GM12878 (cell line): ENCODE data around the gene CD200R1. TPM values are rescaled to one million over a fixed set of nuclear protein-coding genes. Genes with fewer than 3 reads are reported as not detected.

Source experiments
- BMI1 ChIP-seq: fragments of 450-650 bp; IDR thresholded peaks from 2 replicates; pipeline ENCODE4 v1.6.1; 2016; ENCODE audit warnings: mild to moderate bottlenecking, moderate library complexity, borderline replicate concordance
- CEBPB ChIP-seq, 2 experiments: fragments of 150-350 bp in 1 of 2; IDR thresholded peaks; 2 replicates each; pipeline ENCODE4 v1.6.1; 2012 to 2014; ENCODE audit warnings: low read depth in 2 of 2, low read length in 2 of 2, borderline replicate concordance in 1 of 2, inconsistent platforms in 1 of 2
- E2F8 ChIP-seq: fragments of 450-650 bp; IDR thresholded peaks from 2 replicates; pipeline ENCODE4 v1.6.1; 2018; ENCODE audit warnings: mild to moderate bottlenecking, low read depth, moderate library complexity; ENCODE audit not compliant: partially characterized antibody
- E4F1 ChIP-seq: fragments of 450-650 bp; IDR thresholded peaks from 2 replicates; pipeline ENCODE4 v1.6.1; 2018; ENCODE audit warnings: borderline replicate concordance, mild to moderate bottlenecking; ENCODE audit not compliant: partially characterized antibody
- EGR1 ChIP-seq, 2 experiments: IDR thresholded peaks; 1 replicate in 1 of 2; 2 replicates in 1 of 2; pipeline ENCODE4 v1.6.1; 2011 to 2012; ENCODE audit warnings: low read depth in 2 of 2, low read length in 2 of 2, borderline replicate concordance in 1 of 2, mild to moderate bottlenecking in 1 of 2, moderate library complexity in 1 of 2
- FOXK2 ChIP-seq: fragments of 450-650 bp; IDR thresholded peaks from 2 replicates; pipeline ENCODE4 v1.6.1; 2017; ENCODE audit warnings: mild to moderate bottlenecking, moderate library complexity
- IRF4 ChIP-seq: IDR thresholded peaks from 2 replicates; pipeline ENCODE4 v1.6.1; 2011; ENCODE audit warnings: low read depth, low read length
- LARP7 ChIP-seq: fragments of 450-650 bp; IDR thresholded peaks from 2 replicates; pipeline ENCODE4 v1.6.1; 2017; ENCODE audit warnings: mild to moderate bottlenecking
- MEF2A ChIP-seq: IDR thresholded peaks from 2 replicates; pipeline ENCODE4 v1.6.1; 2011; ENCODE audit warnings: low read depth, mild to moderate bottlenecking, low read length, moderate library complexity; ENCODE audit not compliant: insufficient read depth
- NBN ChIP-seq: fragments of 450-650 bp; IDR thresholded peaks from 2 replicates; pipeline ENCODE4 v1.6.1; 2016
- NFXL1 ChIP-seq: fragments of 450-650 bp; IDR thresholded peaks from 2 replicates; pipeline ENCODE4 v1.6.1; 2017; ENCODE audit warnings: antibody characterized with exemption, mild to moderate bottlenecking, borderline replicate concordance
- NFYB ChIP-seq: IDR thresholded peaks from 2 replicates; pipeline ENCODE4 v1.6.1; 2011; ENCODE audit warnings: low read depth, mild to moderate bottlenecking, low read length, improper control_type of control experiment, moderate library complexity; ENCODE audit not compliant: insufficient read depth
- POLR2A ChIP-seq: IDR thresholded peaks from 2 replicates; pipeline ENCODE4 v1.6.1; 2011; ENCODE audit warnings: low read depth, mild to moderate bottlenecking, low read length
- SMAD1 ChIP-seq: fragments of 450-650 bp; IDR thresholded peaks from 2 replicates; pipeline ENCODE4 v1.6.1; 2018; ENCODE audit warnings: mild to moderate bottlenecking, low read depth; ENCODE audit not compliant: partially characterized antibody
- SREBF1 ChIP-seq: IDR thresholded peaks from 2 replicates; pipeline ENCODE4 v1.6.1; 2012; ENCODE audit warnings: mild to moderate bottlenecking, low read length
- ZNF622 ChIP-seq: fragments of 450-650 bp; IDR thresholded peaks from 2 replicates; pipeline ENCODE4 v1.6.1; 2017; ENCODE audit warnings: mild to moderate bottlenecking, inconsistent platforms
- polyA plus RNA-seq, 11 experiments: library from polyadenylated mRNA; depleted of rRNA in 4 of 11; unstranded in 6 of 11; stranded (reverse) in 5 of 11; fragments of >200 nt; fragmentation: Nextera tagmentation in 4 of 11; fragmentation: Illumina TruSeq in 1 of 11; extraction: Ambion mirVana in 4 of 11; extraction: Trizol in 1 of 11; gene quantifications; 1 replicate in 1 of 11; 2 replicates in 10 of 11; pipeline versions ENCODE4 v1.2.1 to v1.2.3, GENCODE V29; 2011 to 2016; ENCODE audit warnings: inconsistent platforms in 2 of 11, missing spikeins in 2 of 11, low read depth in 1 of 11
- total RNA-seq, 4 experiments: library from RNA; depleted of rRNA in 3 of 4; stranded (reverse); fragments of >200 nt in 3 of 4; fragmentation: Illumina TruSeq in 1 of 4; extraction: Trizol in 1 of 4; gene quantifications; 2 replicates each; pipeline versions ENCODE4 v1.2.1 to v1.2.3, GENCODE V29; 2013 to 2021
- TF ChIP-seq, protein P1 (sequence below): fragments of 450-650 bp; conservative IDR thresholded peaks from 2 replicates; pipeline ENCODE4 v1.6.1; 2017; ENCODE audit warnings: mild to moderate bottlenecking, moderate library complexity
- TF ChIP-seq, protein P2 (sequence below): fragments of 450-650 bp; IDR thresholded peaks from 2 replicates; pipeline ENCODE4 v1.6.1; 2016; ENCODE audit warnings: mild to moderate bottlenecking, moderate library complexity, borderline replicate concordance

The CD200R1 gene
- total and polyA plus RNA-seq, 10 of the 15 experiments (the other 5 are each of a cell fraction or from before 2014, with no cell fraction given) = 0.15 to 1.1 (median 0.88) TPM

DNA sequence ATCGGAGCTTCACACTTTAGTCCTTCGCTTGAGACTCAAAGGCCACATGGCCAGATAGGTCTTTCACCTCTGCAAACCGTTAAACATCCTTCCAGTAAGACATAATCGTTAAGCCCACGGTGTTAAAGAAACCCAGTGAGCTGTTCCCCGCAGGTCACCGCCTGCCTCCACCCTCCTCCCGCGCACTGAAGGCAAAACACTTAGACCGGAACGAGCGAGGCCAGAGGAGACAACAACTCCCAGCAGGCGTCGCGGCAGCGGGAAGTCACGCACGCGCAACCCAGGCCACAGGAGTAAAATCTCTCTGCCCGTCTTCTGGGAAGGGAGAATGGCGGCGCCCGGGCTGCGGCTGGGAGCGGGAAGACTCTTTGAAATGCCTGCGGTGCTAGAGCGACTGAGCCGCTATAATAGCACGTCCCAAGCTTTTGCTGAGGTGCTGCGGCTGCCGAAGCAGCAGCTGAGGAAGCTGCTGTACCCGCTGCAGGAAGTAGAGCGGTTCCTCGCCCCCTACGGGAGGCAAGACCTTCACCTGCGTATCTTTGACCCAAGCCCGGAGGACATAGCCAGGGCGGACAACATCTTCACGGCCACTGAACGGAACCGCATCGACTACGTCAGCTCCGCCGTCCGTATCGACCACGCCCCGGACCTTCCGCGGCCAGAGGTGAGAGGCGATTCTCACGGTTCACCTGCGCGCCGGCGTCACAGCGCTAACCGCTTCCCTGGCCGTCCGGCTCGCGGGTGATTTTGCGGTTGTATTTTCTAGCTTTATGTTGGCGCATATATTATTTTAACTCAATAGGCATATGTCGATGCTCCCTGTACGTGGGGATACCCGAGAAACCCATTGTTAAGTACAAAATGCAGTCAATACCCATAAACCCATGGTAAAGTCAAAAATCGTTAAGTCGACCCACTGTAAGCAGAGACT is 16.0 kb upstream of the CD200R1 start, which contains the start of gene GTPBP8 (continued):
- TF ChIP-seq E4F1 (no peak), ZNF622 (no peak), SMAD1 (peak; percentile 49), E2F8 (no peak), BMI1 (peak; percentile 45), MEF2A (no peak), IRF4 (no peak), NBN (peak; percentile 96), NFYB (no peak), LARP7 (peak; percentile 96; the same call in 1 of the 2 replicates), POLR2A (peak; percentile 88), FOXK2 (no peak), NFXL1 (no peak), SREBF1 (no peak), EGR1 (IDR thresholded peaks at IDR 0.05; ENCODE audit: borderline replicate concordance in 1 of 2, low read depth in 2 of 2, low read length in 2 of 2) (no peak), CEBPB (IDR thresholded peaks at IDR 0.05; ENCODE audit: borderline replicate concordance in 1 of 2, low read depth in 2 of 2, low read length in 2 of 2) (no peak)
- TF ChIP-seq, protein P1, sequence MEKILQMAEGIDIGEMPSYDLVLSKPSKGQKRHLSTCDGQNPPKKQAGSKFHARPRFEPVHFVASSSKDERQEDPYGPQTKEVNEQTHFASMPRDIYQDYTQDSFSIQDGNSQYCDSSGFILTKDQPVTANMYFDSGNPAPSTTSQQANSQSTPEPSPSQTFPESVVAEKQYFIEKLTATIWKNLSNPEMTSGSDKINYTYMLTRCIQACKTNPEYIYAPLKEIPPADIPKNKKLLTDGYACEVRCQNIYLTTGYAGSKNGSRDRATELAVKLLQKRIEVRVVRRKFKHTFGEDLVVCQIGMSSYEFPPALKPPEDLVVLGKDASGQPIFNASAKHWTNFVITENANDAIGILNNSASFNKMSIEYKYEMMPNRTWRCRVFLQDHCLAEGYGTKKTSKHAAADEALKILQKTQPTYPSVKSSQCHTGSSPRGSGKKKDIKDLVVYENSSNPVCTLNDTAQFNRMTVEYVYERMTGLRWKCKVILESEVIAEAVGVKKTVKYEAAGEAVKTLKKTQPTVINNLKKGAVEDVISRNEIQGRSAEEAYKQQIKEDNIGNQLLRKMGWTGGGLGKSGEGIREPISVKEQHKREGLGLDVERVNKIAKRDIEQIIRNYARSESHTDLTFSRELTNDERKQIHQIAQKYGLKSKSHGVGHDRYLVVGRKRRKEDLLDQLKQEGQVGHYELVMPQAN = no peak; the same call in none of the 2 replicates
- TF ChIP-seq, protein P2, sequence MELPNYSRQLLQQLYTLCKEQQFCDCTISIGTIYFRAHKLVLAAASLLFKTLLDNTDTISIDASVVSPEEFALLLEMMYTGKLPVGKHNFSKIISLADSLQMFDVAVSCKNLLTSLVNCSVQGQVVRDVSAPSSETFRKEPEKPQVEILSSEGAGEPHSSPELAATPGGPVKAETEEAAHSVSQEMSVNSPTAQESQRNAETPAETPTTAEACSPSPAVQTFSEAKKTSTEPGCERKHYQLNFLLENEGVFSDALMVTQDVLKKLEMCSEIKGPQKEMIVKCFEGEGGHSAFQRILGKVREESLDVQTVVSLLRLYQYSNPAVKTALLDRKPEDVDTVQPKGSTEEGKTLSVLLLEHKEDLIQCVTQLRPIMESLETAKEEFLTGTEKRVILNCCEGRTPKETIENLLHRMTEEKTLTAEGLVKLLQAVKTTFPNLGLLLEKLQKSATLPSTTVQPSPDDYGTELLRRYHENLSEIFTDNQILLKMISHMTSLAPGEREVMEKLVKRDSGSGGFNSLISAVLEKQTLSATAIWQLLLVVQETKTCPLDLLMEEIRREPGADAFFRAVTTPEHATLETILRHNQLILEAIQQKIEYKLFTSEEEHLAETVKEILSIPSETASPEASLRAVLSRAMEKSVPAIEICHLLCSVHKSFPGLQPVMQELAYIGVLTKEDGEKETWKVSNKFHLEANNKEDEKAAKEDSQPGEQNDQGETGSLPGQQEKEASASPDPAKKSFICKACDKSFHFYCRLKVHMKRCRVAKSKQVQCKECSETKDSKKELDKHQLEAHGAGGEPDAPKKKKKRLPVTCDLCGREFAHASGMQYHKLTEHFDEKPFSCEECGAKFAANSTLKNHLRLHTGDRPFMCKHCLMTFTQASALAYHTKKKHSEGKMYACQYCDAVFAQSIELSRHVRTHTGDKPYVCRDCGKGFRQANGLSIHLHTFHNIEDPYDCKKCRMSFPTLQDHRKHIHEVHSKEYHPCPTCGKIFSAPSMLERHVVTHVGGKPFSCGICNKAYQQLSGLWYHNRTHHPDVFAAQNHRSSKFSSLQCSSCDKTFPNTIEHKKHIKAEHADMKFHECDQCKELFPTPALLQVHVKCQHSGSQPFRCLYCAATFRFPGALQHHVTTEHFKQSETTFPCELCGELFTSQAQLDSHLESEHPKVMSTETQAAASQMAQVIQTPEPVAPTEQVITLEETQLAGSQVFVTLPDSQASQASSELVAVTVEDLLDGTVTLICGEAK = peak; percentile 72; the same call in 1 of the 2 replicates
